Karpas-422 (cell line): ENCODE data around the gene TTLL1. TPM values are rescaled to one million over a fixed set of nuclear protein-coding genes. Genes with fewer than 3 reads are reported as not detected.
"Not testable (repeated sequence)": the region's sequence is repeated elsewhere in the genome, so short reads cannot be mapped to it uniquely, and the experiment has no call there.

ENCODE experiments used
- DNase-seq: peaks from one replicate; pipeline ENCODE4 v3.0.0-alpha.2; 2015
- H2AFZ ChIP-seq: fragments of 200-600 bp; sonication (generic); 2 replicates; pipeline ENCODE4 v1.6.1; 2014; ENCODE audit warnings: antibody characterized with exemption, low read length, mixed read lengths
- H3K27ac ChIP-seq: fragments of 200-600 bp; sonication (generic); 2 replicates; pipeline ENCODE4 v1.5.1; 2014; ENCODE audit warnings: mild to moderate bottlenecking, low read length, moderate library complexity
- H3K27me3 ChIP-seq: fragments of 200-600 bp; sonication (generic); 2 replicates; pipeline ENCODE4 v1.6.1; 2014; ENCODE audit warnings: low read length, mixed read lengths
- H3K36me3 ChIP-seq: fragments of 200-600 bp; sonication (generic); 2 replicates; pipeline ENCODE4 v1.6.1; 2014; ENCODE audit warnings: low read length, mixed read lengths; ENCODE audit not compliant: insufficient read depth
- H3K4me1 ChIP-seq: fragments of 200-600 bp; sonication (generic); 2 replicates; pipeline ENCODE4 v1.6.1; 2014; ENCODE audit warnings: mild to moderate bottlenecking, low read length, mixed read lengths
- H3K4me2 ChIP-seq: fragments of 200-600 bp; sonication (generic); 2 replicates; pipeline ENCODE4 v1.6.1; 2014; ENCODE audit warnings: low read length, low read depth, mild to moderate bottlenecking; ENCODE audit not compliant: poor library complexity, severe bottlenecking
- H3K4me3 ChIP-seq: fragments of 200-600 bp; sonication (generic); 2 replicates; pipeline ENCODE4 v1.5.1; 2014; ENCODE audit warnings: mild to moderate bottlenecking, antibody characterized with exemption, low read length, mixed read lengths
- H3K79me2 ChIP-seq: fragments of 200-600 bp; sonication (generic); 2 replicates; pipeline ENCODE4 v1.6.1; 2014; ENCODE audit warnings: mild to moderate bottlenecking, low read length, mixed read lengths
- H3K9ac ChIP-seq: fragments of 200-600 bp; sonication (generic); 2 replicates; pipeline ENCODE4 v1.6.0; 2014; ENCODE audit warnings: low read length
- H3K9me2 ChIP-seq: fragments of 200-600 bp; sonication (generic), shearing (Covaris generic); replicated peaks from 2 replicates; pipeline ENCODE4 v1.6.0; 2014; ENCODE audit warnings: mild to moderate bottlenecking, low read length, moderate library complexity; ENCODE audit not compliant: insufficient read depth
- H3K9me3 ChIP-seq: fragments of 300-700, 200-600 bp; sonication (generic); 2 replicates; pipeline ENCODE4 v1.6.1; 2014; ENCODE audit warnings: low read length, mixed read lengths
- H4K20me1 ChIP-seq: fragments of 200-600 bp; sonication (generic); 2 replicates; pipeline ENCODE4 v1.6.1; 2014; ENCODE audit warnings: mild to moderate bottlenecking, antibody characterized with exemption, low read length, low read depth; ENCODE audit not compliant: insufficient read depth
- total RNA-seq: library from RNA; depleted of rRNA; stranded (reverse); fragments of >200 nt; shearing (Covaris generic); gene quantifications from 2 replicates; pipeline ENCODE4 v1.2.3, GENCODE V29; 2014; ENCODE audit warnings: low replicate concordance

The TTLL1 gene
- total RNA-seq, 1 experiment from 2014 or later: 0.97 TPM

GRCh38 chr22:43004362-43005035, 84.7 kb downstream of the TTLL1 start:
- DNase-seq: no peak
- no peak overlapping the region for H3K27ac ChIP-seq
- H3K79me2 ChIP-seq: no peaks in the 10 kb centered on the region
- no peak overlapping the region for H3K4me3 ChIP-seq
- no peaks in the 10 kb centered on the region for H3K9me2 ChIP-seq
- no peaks in the 10 kb centered on the region for H3K36me3 ChIP-seq
- H4K20me1 ChIP-seq: peaks cover 76% of the 10 kb centered on the region
- no peak overlapping the region for H3K4me2 ChIP-seq
- H3K9ac ChIP-seq: no peak overlapping the region
- no peaks in the 10 kb centered on the region for H3K9me3 ChIP-seq
- H2AFZ ChIP-seq: no peak overlapping the region
- H3K4me1 ChIP-seq: no peaks in the 10 kb centered on the region
- H3K27me3 ChIP-seq: no peaks in the 10 kb centered on the region; the same call in 1 of the 2 replicates

GRCh38 chr22:43002202-43002586, 87.0 kb downstream of the TTLL1 start:
- Histone ChIP-seq H3K27me3 (no peaks in the 10 kb centered on the region; the same call in 1 of the 2 replicates), H3K4me1 (no peaks in the 10 kb centered on the region), H3K9me3 (no peaks in the 10 kb centered on the region), H3K36me3 (no peaks in the 10 kb centered on the region), H3K9ac (no peak overlapping the region), H3K4me3 (no peak overlapping the region), H3K27ac (no peak overlapping the region), H3K4me2 (no peak overlapping the region), H4K20me1 (peaks cover 78% of the 10 kb centered on the region), H2AFZ (no peak overlapping the region), H3K9me2 (no peaks in the 10 kb centered on the region), H3K79me2 (no peaks in the 10 kb centered on the region)
- no peak for DNase-seq

- Histone ChIP-seq H3K4me3 (no peak overlapping the region), H2AFZ (no peak overlapping the region), H3K4me2 (no peak overlapping the region), H3K36me3 (no peaks in the 10 kb centered on the region), H3K9me3 (no peaks in the 10 kb centered on the region), H3K9ac (no peak overlapping the region), H3K9me2 (no peaks in the 10 kb centered on the region), H4K20me1 (peaks cover 84% of the 10 kb centered on the region), H3K79me2 (no peaks in the 10 kb centered on the region), H3K4me1 (no peaks in the 10 kb centered on the region), H3K27me3 (no peaks in the 10 kb centered on the region; the same call in 1 of the 2 replicates), H3K27ac (no peak overlapping the region)
- no peak for DNase-seq
Measured at GRCh38 chr22:43001271-43002201, 87.7 kb downstream of the TTLL1 start.

GRCh38 chr22:43000441-43001175, 88.6 kb downstream of the TTLL1 start:
- peaks cover 1% of the 10 kb centered on the region for H3K4me1 ChIP-seq
- no peaks in the 10 kb centered on the region for H3K9me2 ChIP-seq
- peaks cover 78% of the 10 kb centered on the region for H4K20me1 ChIP-seq
- no peak overlapping the region for H3K9ac ChIP-seq
- H3K79me2 ChIP-seq: no peaks in the 10 kb centered on the region
- no peak for DNase-seq
- H3K9me3 ChIP-seq: no peaks in the 10 kb centered on the region
- no peaks in the 10 kb centered on the region for H3K36me3 ChIP-seq
- no peak overlapping the region for H3K27ac ChIP-seq
- no peak overlapping the region for H2AFZ ChIP-seq
- no peaks in the 10 kb centered on the region; the same call in 1 of the 2 replicates for H3K27me3 ChIP-seq
- H3K4me3 ChIP-seq: no peak overlapping the region
- H3K4me2 ChIP-seq: no peak overlapping the region

- Histone ChIP-seq H3K36me3 (no peaks in the 10 kb centered on the region), H3K9me2 (no peaks in the 10 kb centered on the region), H2AFZ (no peak overlapping the region), H3K4me1 (peaks cover 25% of the 10 kb centered on the region), H3K4me2 (no peak overlapping the region), H3K9me3 (no peaks in the 10 kb centered on the region), H3K4me3 (no peak overlapping the region), H3K27me3 (no peaks in the 10 kb centered on the region; the same call in 1 of the 2 replicates), H3K9ac (no peak overlapping the region), H4K20me1 (peaks cover 78% of the 10 kb centered on the region), H3K79me2 (no peaks in the 10 kb centered on the region), H3K27ac (no peak overlapping the region)
- no peak for DNase-seq
Measured at GRCh38 chr22:42997582-42998090, 91.6 kb downstream of the TTLL1 start.

- H3K36me3 ChIP-seq: no peaks in the 10 kb centered on the region
- no peak overlapping the region for H2AFZ ChIP-seq
- peaks cover 76% of the 10 kb centered on the region for H4K20me1 ChIP-seq
- peaks cover 6% of the 10 kb centered on the region for H3K9me3 ChIP-seq
- no peaks in the 10 kb centered on the region for H3K27me3 ChIP-seq
- DNase-seq: no peak
- no peaks in the 10 kb centered on the region for H3K79me2 ChIP-seq
- no peak overlapping the region for H3K27ac ChIP-seq
- H3K9ac ChIP-seq: no peak overlapping the region
- no peaks in the 10 kb centered on the region for H3K9me2 ChIP-seq
- H3K4me1 ChIP-seq: peaks cover 26% of the 10 kb centered on the region
- no peak overlapping the region for H3K4me3 ChIP-seq
- no peak overlapping the region for H3K4me2 ChIP-seq
Measured at GRCh38 chr22:42996646-42997365, 92.4 kb downstream of the TTLL1 start.

GRCh38 chr22:42995654-42996053, 93.5 kb downstream of the TTLL1 start:
- Histone ChIP-seq H3K4me2 (peak overlapping the region; percentile 28), H3K4me1 (peaks cover 26% of the 10 kb centered on the region), H4K20me1 (peaks cover 74% of the 10 kb centered on the region)
- DNase-seq, H3K27ac ChIP-seq, H3K27me3 ChIP-seq, H3K9me3 ChIP-seq, H3K79me2 ChIP-seq, H3K36me3 ChIP-seq, H3K4me3 ChIP-seq, H2AFZ ChIP-seq, H3K9me2 ChIP-seq, H3K9ac ChIP-seq: not testable (repeated sequence)
